ENCODE results near the gene GRIK1.

Gene GRIK1

DNA sequence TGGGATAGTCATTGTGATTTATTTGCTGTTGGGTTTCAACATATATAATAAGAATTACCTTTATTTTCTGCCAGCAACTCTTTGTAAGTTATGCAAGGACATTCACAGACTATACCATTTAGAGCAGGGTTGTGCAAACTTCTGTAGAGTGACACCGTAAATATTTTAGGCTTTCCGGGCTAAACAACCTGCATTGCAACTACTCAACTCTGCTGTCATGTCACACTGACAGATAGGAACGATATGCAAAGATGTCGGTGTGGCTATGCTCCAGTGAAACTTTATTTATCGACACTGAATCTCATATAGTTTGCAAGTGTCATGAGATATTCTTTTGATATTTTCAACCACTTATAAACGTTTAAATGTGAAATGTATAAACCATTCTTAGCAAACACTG lies 430.7 kb downstream of the GRIK1 start:
- H3K27ac ChIP-seq = no peak overlapping the region
- TF ChIP-seq, protein P1, sequence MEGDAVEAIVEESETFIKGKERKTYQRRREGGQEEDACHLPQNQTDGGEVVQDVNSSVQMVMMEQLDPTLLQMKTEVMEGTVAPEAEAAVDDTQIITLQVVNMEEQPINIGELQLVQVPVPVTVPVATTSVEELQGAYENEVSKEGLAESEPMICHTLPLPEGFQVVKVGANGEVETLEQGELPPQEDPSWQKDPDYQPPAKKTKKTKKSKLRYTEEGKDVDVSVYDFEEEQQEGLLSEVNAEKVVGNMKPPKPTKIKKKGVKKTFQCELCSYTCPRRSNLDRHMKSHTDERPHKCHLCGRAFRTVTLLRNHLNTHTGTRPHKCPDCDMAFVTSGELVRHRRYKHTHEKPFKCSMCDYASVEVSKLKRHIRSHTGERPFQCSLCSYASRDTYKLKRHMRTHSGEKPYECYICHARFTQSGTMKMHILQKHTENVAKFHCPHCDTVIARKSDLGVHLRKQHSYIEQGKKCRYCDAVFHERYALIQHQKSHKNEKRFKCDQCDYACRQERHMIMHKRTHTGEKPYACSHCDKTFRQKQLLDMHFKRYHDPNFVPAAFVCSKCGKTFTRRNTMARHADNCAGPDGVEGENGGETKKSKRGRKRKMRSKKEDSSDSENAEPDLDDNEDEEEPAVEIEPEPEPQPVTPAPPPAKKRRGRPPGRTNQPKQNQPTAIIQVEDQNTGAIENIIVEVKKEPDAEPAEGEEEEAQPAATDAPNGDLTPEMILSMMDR (conservative IDR thresholded peaks at IDR 0.05) = no peak

DNA sequence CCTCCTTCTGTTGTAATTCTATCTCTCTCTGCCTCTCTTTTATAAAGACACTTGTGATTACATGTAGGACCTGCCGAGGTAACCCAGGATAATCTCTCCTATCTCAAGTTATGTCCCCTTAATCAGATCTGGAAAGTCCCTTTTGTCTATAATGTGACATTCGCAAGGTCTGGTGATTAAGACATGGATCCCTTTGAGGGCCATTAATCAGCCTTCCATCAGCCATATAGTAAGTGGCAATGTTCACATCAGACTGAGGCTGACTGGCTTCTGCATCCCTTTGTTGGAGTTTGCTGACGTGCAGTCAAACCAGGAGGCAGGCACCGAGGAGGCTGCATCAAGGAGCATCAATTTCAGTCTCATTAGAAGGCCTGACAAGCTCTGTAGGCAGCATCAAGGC lies 431.5 kb downstream of the GRIK1 start:
- TF ChIP-seq, protein P1 (conservative IDR thresholded peaks at IDR 0.05) = no peak
- no peak overlapping the region for H3K27ac ChIP-seq

DNA sequence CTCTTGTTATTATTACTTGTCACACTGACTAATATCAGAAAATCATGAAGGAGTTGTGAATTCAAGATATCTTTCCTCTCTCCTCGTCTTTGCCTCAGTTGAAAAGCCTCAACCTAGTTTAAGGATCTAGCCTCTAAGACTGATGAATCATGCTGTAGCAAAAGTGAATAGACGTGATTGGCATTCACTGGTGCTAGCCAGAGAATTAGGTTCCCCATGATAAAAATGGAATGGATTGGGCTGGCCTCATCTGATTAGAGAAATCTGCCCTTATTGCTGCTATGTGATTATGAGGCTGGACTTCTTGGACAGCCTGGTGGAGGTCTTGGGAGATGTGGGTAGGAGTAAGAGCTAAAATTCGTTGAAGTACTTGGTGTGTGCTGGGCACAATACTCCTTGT lies 432.8 kb downstream of the GRIK1 start:
- no peak overlapping the region for H3K27ac ChIP-seq
- TF ChIP-seq, protein P1 (conservative IDR thresholded peaks at IDR 0.05) = no peak

DNA sequence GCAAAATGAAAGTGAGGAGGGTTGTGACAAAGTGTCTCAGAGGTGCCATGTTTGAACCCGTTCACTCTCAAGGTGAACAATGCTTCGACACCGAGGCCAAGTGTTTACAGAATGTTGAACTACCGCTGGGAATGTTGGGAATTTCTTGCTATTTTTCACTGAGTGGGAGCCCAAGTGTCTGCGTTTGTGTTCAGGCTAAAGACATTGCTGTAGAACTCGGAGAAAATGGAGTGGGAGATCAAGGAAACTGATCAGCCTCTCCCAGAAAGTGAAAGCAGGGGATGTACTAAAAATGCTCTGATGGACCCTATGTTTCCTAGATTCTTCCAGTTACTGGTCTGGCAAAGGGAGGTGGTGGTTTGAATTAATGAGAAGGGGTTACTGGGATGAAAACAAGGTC lies 433.6 kb downstream of the GRIK1 start:
- H3K27ac ChIP-seq = no peak overlapping the region
- TF ChIP-seq, protein P1 (conservative IDR thresholded peaks at IDR 0.05) = no peak

DNA sequence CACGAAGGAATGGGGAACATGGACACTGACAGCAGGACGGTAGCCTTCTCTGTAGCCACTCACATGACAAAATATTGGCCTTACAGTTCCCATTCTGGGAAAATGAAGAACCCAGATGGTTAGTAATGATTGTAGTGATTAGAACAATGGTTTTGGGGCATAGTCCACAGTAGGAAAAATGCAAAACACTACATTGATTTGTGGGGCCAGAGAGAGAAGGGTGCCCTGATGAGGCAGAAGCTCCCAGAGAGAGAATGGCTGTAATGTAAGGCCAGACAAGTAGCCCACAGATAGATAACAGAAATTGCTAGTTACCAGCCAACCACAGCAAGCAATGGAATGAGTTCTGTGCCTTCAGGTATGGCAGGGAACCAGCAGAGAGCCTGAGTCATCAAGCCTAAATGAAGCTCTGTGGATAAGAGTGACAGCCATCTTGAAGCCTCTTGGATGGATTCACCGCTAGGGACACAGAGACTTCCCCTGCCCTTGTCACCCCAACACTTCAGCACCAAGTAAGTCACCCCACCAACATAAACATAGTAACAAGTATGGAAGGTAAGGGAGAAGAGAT lies 435.0 kb downstream of the GRIK1 start:
- TF ChIP-seq, protein P1 (conservative IDR thresholded peaks at IDR 0.05) = no peak
- H3K27ac ChIP-seq = no peak overlapping the region

DNA sequence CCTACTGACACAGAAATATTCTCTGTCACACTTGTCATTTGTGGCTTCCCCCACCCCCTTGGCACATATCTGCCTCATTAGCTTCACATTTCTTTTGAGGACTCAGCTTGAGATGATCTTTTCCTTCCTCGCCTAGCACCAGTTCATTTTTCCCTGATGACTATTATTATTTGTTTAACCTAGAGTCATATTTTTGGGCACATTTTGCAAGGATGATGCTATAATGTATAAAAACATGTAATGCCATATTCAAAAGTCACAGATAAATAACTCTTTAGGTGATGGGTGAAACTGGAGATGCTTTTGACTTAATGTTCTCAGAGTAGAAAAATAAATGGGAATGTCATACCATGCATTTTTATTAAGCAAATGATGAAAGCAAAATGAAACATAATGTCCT lies 438.3 kb downstream of the GRIK1 start:
- H3K27ac ChIP-seq = no peak overlapping the region
- TF ChIP-seq, protein P1 (conservative IDR thresholded peaks at IDR 0.05) = no peak

DNA sequence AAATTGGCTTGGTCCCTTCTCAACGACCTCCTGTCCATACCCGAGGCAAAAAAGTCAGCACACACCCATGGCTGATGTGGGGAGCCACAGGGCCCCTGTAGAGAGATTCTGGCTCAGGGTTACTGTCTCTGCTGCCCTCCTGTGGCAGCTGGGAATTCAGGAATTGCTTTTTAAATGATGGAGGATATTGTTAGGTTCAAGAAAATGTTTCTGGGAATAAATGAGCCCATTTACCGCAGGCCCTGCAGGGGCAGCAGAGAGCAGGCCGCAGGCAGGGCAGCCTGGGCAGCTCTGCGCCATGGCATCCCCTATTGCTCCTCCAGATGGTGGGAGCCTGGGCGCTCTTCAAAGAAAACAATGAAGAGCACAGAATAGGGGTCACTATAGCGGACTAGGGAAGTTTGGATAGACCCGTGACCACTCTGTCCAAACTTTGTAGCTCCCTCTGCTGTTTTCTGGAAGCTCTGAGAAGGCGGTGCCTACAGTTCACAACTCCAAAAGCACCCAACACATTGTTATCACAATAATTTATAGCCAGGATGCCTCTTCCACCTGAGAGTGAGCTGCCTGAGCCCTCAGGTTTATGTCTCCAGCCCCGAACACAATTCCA lies 440.0 kb downstream of the GRIK1 start:
- TF ChIP-seq, protein P1 (conservative IDR thresholded peaks at IDR 0.05) = peak; percentile 94
- H3K27ac ChIP-seq = no peak overlapping the region

All from VCaP (cell line).